Measurements from ENCODE around the gene LMBR1L.
"Not testable (repeated sequence)": the region's sequence is repeated elsewhere in the genome, so short reads cannot be mapped to it uniquely, and the experiment has no call there.

Gene LMBR1L, protein sequence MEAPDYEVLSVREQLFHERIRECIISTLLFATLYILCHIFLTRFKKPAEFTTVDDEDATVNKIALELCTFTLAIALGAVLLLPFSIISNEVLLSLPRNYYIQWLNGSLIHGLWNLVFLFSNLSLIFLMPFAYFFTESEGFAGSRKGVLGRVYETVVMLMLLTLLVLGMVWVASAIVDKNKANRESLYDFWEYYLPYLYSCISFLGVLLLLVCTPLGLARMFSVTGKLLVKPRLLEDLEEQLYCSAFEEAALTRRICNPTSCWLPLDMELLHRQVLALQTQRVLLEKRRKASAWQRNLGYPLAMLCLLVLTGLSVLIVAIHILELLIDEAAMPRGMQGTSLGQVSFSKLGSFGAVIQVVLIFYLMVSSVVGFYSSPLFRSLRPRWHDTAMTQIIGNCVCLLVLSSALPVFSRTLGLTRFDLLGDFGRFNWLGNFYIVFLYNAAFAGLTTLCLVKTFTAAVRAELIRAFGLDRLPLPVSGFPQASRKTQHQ

DNA sequence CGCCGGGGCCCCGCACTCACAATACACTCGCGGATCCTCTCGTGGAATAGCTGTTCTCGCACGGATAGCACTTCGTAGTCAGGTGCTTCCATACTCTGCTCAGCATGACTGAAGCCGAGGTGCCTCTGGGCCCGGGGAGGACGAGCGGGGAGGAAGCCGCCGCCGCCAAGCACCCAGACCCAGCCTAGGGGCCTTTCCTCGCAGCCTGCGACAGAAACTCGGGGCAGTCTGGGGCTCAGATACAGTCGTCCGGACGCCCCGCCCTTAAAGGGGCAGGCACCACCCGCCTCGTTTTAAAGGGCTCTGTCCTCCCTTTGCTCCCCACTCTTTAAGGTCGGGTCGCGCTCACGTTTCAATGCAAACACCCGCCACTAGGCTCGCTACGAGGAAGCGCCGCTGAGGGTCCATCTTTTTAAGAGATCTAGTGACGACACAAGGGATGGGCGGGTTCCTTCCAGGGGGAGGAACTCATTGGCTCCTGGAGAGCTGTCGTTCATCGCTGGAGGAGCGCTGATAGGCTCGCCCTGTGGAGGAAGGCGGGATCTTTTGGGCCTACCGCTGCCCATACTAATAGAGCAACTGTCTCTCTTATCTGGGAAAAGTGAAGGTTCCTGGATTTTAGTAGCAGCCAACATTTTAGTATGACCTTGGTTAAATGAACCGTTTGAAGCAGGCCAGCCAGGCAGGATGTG lies at the start of gene LMBR1L:
LMBR1L (minus strand) TSS at position 384 of the 692 bp plus-strand sequence; CDS start at position 92, 292 bp downstream.
- peak; percentile 98 for DNase-seq

DNA sequence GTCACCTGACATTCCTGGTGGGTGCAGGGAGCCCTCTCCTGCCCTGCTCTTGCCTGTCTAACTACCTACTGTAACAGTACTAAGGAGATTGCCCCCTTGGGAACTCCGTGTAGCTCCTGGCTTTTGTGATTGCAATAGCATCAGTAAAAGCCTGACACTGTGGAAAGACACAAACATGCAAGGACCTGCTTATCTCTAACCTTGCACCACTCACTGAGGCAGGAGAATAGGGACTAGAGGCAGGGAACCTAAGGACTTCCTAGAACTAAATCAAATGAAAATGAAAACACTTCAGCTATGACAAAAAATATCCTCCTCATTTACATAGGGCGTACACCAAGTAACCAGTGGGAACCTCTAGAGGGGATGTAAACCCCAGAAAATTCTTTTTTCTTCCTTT lies 49.8 kb upstream of the LMBR1L start:
- no peak for DNase-seq

DNA sequence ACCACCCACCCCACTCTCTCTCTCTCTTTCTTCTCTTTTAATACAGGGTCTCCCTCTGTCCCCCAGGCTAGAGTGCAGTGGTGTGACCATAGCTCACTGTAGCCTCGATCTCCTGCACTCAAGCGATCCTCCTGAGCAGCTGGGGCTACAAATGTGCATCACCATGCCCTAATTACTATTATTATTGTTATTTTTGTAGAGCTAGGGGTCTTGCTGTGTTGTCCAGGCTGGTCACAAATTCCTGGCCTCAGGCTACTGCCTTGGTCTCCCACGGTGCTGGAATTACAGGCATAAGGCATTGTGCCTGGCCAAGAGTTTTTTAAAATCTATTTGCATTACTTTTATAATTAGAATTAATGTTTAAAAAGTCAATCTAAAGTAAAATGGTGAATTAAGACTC lies 43.6 kb upstream of the LMBR1L start:
- DNase-seq = no peak

DNA sequence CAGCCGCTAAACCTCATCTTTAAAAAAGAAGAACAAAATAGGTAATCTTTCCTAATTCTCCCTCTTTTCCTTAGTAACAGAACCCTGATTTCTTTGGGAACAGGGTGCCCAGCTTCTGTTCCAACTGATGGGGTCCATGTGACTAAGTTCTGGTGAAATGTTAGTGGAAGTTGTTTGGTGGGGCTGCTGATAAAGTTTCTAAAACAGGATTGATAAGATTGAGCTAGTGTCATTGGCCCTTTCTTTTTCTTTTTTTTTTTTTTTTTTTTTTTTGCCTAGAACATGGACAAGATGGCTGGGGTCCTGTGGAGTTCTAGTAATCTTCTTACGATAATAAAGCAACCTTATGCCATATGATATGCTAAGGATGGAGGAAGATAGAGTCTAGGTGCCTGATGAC lies 36.7 kb upstream of the LMBR1L start:
- DNase-seq = no peak

DNA sequence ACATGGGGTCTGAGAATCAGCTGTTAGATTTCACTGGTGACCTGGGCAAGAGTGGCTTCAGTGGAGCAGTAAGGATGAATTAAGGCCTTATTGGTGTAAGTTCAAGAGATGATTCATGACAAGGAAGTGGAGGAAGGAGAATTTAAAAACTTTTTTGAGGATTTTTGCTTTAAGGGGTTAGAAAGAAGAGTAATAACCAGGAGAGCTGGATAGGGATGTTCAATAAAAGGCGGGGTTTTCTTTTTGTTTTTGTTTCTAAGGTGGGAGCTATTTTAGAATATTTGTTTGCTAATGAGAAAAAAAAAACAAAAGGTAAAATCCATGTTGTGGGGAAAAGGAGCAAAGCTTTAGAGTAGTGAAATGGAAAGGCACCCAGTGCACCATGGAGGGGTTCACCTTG lies 35.8 kb upstream of the LMBR1L start:
- no peak for DNase-seq

DNA sequence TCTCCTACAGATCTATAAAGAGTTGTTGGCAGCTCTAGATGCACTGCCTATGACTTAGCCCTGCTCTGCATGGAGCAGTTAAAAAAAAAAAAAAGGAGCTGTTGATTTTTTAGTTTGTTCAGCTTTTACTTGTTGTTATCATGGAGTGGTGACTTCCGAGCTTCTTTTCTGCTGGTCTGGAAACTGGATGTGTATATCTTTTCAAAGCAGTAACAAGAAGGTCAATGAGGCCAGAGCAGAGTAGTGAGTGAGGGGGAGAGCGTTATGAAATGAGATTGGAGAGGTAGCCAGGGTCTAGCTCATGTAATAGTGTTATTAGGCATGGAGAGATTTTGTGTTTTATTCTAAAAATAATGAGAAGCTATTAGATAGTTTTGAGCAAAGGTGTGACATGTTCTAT lies 33.7 kb upstream of the LMBR1L start:
- no peak for DNase-seq

DNA sequence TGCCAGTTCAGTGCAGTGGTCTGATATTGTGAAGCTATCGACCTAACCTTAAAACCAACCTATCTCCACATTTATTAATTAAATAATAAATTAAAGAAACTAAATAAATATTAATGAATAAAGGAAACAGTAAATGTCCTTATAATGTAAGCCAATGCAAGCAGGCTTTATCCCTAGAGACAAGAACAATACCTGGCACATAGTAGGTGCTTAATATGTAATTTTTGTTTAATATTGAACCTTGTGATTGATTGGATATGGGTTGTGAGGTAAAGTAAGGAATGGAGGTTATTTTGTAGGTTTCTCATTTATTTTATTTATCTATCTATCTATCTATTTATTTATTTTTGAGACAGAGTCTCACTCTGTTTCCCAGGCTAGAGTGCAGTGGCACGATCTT lies 28.4 kb upstream of the LMBR1L start:
- no peak for DNase-seq

DNA sequence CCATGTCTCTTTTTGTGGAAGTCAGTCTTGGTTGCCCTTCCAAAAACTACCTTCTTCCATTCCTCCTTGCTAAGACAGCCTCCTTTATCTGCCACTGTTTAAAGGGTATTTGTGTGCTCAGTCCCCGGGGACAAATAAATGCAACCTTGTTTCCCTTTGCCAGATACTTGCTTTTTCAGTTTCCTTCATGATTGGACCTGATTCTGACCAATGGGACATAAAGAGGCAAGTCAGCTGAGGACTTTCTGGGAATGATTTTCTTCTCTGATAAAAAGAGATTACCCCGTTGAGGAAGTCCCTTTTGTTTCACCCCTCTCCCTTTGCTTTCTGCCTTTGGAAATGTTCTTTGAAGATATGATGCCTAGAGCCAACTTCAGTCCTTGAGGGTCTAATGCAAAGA lies 27.9 kb upstream of the LMBR1L start:
- no peak for DNase-seq

DNA sequence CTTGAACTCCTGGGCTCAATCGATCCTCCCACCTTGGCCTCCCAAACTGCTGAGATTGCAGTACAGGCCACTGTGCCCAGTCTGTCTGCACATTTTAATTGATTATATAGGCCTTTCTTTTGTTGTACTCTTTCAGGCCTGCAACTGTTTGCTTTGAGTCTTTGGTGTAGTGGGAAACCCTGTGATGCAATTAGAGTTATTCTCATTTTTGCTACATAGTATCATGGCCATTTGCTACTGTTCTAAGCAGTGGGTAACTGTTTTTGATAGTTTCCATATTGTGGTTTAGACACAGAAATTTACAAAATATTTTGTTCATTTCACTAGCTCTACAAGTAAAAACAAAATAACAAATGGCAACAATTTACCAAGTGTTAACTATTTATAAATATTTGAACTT lies 26.8 kb upstream of the LMBR1L start:
- no peak for DNase-seq

DNA sequence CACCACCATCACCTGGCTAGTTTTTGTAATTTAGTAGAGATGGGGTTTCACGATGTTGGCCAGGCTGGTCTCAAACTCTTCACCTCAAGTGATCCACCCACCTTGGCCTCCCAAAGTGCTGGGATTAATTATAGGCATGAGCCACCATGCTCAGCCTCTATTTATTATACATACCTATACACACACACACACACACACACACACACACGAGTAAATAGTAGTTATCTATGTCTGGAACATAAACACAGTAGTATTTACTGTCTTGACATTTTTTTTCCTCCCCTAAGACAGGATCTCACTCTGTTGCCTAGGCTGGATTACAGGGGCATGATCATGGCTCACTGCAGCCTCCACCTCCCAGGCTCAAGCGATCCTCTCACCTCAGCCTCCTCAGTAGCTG lies 26.4 kb upstream of the LMBR1L start:
- not testable (repeated sequence) for DNase-seq

DNA sequence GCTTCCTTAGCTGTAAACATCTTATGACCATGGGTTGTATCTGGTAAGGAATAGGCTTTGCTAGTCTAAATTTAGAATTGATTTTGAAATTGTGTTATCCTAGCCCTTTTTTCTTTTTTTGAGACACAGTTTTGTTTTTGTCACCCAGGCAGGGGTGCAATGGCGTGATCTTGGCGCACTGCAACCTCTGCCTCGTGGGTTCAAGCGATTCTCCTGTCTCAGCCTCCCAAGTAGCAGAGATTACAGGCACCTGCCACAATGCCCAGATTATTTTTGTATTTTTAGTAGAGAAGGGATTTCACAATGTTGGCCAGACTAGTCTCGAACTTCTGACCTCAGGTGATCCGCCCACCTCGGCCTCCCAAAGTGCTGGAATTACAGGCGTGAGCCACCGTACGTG lies 22.9 kb upstream of the LMBR1L start:
- DNase-seq = no peak

DNA sequence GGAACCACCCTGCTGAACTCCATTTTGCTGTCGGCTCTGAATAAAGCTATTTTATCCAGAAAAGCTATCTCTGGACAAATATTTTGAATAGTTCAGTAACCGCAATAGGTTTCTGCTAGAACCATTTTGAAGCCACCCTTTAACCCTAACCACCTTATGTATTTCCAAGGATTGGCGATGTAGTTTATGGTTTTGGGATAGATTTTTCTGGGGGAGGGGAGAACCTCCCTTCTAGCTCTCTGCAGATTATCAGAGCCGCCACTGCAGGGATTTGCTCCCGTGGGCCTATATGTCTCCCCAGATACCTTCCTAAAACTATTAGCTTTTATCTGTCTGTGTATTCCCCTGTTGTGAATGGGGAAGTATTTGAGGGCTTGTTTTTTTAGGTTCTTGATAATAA lies 22.4 kb upstream of the LMBR1L start:
- no peak for DNase-seq

DNA sequence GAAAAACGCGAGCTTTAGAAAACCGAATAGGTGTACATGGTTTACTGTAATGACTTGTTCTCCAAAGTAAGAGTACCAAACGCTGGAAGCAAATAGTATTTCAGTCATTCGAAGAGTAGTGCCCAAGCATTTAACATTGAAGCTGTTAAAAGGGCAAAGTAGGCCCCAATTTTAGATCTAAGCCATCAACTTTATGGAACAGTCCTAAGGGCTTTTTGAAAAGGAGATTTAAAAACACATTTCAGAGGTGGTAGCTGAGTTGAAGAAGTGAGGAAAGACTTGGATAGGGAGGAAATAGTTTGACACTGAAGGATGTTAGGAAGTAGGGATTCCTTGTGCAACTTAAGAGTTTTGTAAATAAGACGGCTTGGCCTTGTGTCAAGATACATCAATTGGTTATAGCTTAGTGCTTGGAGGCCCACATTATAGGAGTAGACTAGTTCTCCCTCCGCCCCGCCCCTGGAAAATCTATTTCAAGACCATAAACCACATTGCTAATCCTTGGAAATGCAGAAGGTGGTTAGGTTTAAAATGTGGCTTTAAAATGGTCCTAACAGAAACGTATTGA lies 21.3 kb upstream of the LMBR1L start:
- peak; percentile 36 for DNase-seq

DNA sequence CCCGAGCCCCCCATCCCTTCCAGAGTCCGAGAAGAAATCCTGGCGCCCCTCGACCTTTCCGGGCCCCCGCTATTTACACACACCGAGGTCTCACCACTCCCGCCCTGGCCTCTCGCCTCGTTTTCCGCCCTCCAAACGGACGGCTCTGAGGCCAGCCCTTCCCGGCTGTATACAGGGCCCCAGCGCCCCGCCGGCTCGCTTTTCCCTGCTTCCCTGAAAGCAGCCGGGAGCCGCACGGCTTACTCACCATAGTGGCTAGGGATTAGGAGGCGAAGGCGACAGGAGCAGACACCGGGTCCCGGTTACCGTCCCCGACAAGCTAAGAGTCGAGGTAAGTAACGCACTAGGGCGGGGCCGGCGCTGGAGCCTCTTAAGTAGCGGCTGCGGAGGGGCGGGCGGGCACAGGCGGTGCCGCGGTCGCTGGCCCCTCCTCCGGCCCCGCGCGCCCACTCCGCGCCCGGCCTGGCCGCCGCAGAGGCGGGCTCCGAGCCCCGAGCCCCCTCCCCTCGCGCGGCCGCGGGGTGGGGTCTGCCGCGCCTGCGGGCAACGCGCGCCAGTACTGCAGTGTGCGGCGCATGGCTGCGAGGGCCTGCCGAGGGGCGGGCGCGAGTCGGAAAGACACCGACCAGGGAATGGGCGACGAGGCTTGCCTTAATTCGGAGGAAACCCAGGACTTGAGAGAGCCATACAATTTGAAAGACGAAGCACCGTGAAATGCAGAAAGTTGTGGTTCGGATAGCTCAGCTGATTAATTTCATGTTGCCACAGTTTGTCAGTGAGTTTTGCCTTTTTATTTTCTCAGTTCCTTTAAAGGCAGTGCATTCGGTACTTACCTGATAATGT lies 20.6 kb upstream of the LMBR1L start, which contains the start of gene TUBA1B:
TUBA1B (minus strand) TSS at position 345 of the 843 bp plus-strand sequence; CDS start at position 250, 95 bp downstream.
- DNase-seq = peak; percentile 86

DNA sequence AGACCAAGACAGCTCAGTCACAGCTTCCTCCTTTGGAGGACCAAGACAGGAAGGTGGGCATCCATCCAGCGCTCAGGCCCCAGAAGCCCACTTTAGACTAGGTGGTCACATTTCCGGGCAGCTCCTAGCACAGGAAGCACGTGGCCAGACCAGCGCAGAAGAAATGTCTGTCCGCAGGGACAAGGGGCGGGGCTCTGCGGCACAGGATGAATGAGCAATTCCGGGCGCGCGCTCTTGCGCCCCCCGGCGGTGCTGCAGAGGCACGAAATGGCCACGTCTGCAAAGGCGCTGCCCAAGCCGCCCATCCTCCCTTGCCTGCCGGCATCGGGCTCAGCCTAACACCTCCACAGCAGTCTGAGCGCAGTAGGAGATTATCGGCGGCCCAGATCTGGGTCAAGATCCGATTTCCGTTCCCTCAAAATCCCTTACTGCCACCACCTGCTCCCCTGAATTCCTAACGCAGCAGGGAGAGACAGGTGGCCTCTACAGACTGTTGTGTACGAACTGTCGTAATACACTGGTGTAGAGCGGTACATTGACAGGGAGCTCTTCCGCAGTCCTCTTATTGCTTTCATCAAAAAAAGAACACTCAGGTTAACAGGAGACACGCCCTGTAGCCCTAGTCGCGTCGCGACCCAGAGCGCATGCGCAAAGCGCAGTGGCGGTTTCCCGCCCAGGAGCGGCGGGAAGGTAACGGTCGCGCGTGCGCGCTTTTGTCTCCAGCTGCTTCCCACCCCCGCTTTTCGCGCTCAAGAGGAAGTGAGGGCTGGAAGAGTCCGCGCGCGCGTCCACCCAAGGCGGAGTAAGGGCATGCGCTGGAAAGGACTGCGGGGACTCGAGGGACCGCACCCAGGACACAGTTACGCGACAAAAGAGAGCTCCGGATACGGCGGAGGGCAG lies 19.8 kb upstream of the LMBR1L start:
- peak; percentile 80 for DNase-seq

DNA sequence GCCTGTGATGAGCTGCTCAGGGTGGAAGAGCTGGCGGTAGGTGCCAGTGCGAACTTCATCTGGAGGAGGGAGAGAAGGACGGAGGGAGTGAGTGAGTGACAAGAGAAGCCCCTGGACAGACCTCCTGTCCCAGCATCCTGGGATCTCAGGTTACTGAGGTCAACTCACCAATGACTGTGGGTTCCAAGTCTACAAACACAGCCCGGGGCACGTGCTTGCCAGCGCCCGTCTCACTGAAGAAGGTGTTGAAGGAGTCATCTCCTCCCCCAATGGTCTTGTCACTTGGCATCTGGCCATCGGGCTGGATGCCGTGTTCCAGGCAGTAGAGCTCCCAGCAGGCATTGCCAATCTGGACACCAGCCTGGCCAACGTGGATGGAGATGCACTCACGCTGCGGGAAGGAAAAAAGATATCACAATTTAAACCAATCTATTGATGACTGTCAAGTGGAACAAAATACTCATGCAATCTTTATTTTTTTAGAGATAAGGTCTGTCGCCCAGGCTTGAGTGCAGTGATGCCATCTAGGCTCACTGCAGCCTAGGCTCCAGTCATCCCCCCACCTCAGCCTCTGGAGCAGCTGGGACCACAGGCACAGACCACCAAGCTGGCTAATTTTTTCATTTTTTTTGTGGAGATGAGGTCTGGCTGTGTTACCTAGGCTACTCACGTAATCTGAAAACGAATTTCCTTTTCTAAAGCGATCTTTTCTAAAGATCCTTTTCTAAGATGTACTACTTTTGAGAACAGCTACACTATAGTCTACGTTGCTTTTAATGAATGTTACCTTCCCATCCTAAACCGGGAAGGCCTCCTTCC lies 18.9 kb upstream of the LMBR1L start:
- DNase-seq = no peak

DNA sequence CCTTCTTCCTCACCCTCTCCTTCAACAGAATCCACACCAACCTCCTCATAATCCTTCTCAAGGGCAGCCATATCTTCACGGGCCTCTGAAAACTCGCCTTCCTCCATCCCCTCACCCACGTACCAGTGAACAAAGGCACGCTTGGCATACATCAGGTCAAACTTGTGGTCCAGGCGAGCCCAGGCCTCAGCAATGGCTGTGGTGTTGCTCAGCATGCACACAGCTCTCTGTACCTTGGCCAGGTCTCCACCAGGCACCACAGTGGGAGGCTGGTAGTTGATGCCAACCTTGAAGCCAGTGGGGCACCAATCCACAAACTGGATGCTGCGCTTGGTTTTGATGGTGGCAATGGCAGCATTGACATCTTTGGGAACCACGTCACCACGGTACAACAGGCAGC lies 17.3 kb upstream of the LMBR1L start:
- DNase-seq = not testable (repeated sequence)

DNA sequence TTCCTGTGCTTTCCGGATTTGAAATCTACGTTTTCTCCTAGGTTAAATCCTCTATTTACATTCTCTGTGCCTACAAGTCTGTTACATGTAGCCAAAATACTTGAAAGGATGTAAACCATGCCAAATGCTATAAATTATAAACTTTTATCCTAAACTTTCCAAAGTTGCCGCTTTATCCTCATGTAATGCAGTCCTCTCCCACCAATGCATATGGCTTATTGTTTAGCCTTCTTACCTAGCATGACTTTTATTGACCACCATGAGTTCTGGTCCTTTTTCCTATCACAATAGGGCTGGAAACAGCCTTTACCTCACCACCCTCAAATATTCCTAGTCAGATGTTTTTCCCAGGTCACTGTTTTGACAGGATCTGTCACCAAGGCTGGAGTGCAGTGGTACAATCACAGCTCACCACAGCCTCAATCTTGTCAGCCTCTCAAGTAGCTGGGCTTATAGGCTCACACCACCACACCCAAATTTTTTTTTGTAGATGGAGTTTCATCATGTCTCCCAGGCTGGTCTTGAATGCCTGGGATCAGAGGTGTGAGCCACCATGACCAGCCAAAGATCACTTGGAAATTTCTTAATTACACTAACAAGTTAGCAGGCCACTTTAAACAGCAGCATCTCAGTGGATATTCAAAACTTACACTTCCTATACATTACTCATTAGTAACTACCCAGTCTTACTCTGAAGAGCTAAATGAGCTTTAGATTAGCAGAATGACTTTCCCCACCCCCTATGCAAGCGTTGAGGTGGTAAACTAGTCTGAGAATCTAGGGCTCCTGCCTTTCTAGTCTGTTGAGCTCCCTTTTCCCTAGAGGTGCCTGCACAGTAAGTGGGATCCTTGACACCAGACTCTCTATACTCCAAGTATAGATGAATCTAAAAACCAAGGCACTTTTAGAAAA lies 16.5 kb upstream of the LMBR1L start:
- DNase-seq = peak; percentile 11

DNA sequence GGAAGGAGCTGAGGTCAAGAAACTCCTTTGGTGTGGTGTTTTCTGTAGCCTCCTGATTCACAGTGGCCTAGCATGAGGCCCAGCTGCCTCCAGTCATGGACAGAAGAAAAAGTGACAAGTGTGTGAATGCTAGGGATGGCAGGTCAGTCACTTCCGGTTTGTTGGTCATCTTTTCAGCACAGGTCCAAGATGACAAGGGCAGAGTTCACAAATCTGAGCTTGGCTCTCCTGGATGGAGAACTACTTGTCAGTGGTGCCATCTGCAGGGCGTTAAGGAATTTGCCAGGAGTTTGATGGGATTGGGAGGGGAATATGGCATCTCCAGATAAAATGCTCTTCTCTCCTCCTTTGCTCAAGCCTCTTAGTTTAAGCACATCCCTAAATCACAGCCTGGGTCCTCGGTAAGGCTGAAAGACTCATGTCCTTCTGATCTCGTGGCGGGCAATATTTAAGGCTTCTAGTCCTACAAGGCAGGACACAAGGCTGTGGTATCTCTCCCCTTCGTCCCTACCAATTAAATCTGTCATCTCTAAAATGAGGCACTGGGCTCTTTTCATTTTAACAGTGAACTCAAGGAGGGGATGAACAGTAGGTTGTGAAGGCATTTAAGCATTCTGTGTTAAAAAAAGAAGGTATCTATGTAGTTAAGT lies 10.5 kb upstream of the LMBR1L start:
- peak; percentile 28 for DNase-seq

Data from NCI-H748 treated with DMSO at 0.1 percent for 48 hours (cell line).